Osteoblast (primary cell): ENCODE results near the gene GDNF. TPM values are rescaled to one million over a fixed set of nuclear protein-coding genes. Genes with fewer than 3 reads are reported as not detected.
A peak's percentile ranks its signal among the peaks of the same experiment; 100 is the strongest.

Experiments
- DNase-seq: peaks from one replicate; pipeline ENCODE4 v3.0.0; 2011; ENCODE audit warnings: low spot score, mixed read lengths; ENCODE audit not compliant: insufficient read length; ENCODE audit errors: missing footprints
- H2AFZ ChIP-seq: 2 replicates; pipeline ENCODE4 v1.6.0; 2011; ENCODE audit warnings: mild to moderate bottlenecking, low read length
- H3K27ac ChIP-seq: 2 replicates; pipeline ENCODE4 v1.5.1; 2011; ENCODE audit warnings: mild to moderate bottlenecking, low read depth, low read length, moderate library complexity
- H3K27me3 ChIP-seq: 2 replicates; pipeline ENCODE4 v1.6.0; 2012; ENCODE audit warnings: mild to moderate bottlenecking, control low read depth, inconsistent platforms, low read length, moderate library complexity; ENCODE audit not compliant: insufficient read depth
- H3K36me3 ChIP-seq: 2 replicates; pipeline ENCODE4 v1.5.1; 2011; ENCODE audit warnings: mild to moderate bottlenecking, low read length, control low read depth, moderate library complexity; ENCODE audit not compliant: insufficient read depth
- H3K4me1 ChIP-seq: 2 replicates; pipeline ENCODE4 v1.5.1; 2011; ENCODE audit warnings: mild to moderate bottlenecking, low read length, control low read depth, moderate library complexity; ENCODE audit not compliant: insufficient read depth
- H3K4me2 ChIP-seq: 2 replicates; pipeline ENCODE4 v1.6.0; 2011; ENCODE audit warnings: mild to moderate bottlenecking, low read length; ENCODE audit not compliant: insufficient read depth
- H3K4me3 ChIP-seq: fragments of 200-600 bp; sonication (generic); 3 replicates; pipeline ENCODE4 v1.5.1; 2012; ENCODE audit warnings: mild to moderate bottlenecking, low read length, inconsistent platforms; ENCODE audit not compliant: insufficient read depth
- H3K79me2 ChIP-seq: 2 replicates; pipeline ENCODE4 v1.6.0; 2012; ENCODE audit warnings: mild to moderate bottlenecking, low read length, control low read depth, inconsistent platforms; ENCODE audit not compliant: insufficient read depth
- H3K9me3 ChIP-seq: 2 replicates; pipeline ENCODE4 v1.5.1; 2011; ENCODE audit warnings: low read depth, low read length, control low read depth
- H4K20me1 ChIP-seq: 2 replicates; pipeline ENCODE4 v1.6.0; 2012; ENCODE audit warnings: mild to moderate bottlenecking, low read length, control low read depth; ENCODE audit not compliant: insufficient read depth
- total RNA-seq: library from RNA; depleted of rRNA; stranded (reverse); fragments of >200 nt; gene quantifications from 2 replicates; pipeline ENCODE4 v1.2.3, GENCODE V29; 2012
- TF ChIP-seq, protein P1 (sequence below): IDR thresholded peaks from 2 replicates; pipeline ENCODE4 v1.5.1; 2011; ENCODE audit warnings: mild to moderate bottlenecking, low read depth, low read length, moderate library complexity; ENCODE audit errors: extremely low read depth

GDNF gene
- total RNA-seq, 1 donor: 6.2 TPM

DNA sequence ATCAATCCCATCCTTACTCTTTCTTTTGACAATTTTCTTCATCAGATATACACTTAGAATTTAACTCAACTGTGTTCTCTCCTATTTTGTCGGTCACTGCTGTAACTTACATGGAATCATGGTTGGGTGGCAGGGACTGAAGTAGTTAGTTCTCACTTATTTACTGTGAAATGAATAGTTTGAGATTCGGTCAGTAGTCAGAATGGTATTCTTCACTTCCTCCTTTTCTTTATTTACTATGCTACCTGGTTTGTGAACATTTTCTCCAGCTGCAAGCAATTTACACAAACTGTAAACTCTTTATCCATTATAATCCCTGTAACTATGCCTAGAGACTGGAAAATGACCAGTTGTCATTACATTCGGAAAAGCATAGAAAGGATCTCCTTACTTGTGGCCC lies 41.5 kb upstream of the GDNF start:
- TF ChIP-seq, protein P1, sequence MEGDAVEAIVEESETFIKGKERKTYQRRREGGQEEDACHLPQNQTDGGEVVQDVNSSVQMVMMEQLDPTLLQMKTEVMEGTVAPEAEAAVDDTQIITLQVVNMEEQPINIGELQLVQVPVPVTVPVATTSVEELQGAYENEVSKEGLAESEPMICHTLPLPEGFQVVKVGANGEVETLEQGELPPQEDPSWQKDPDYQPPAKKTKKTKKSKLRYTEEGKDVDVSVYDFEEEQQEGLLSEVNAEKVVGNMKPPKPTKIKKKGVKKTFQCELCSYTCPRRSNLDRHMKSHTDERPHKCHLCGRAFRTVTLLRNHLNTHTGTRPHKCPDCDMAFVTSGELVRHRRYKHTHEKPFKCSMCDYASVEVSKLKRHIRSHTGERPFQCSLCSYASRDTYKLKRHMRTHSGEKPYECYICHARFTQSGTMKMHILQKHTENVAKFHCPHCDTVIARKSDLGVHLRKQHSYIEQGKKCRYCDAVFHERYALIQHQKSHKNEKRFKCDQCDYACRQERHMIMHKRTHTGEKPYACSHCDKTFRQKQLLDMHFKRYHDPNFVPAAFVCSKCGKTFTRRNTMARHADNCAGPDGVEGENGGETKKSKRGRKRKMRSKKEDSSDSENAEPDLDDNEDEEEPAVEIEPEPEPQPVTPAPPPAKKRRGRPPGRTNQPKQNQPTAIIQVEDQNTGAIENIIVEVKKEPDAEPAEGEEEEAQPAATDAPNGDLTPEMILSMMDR: no peak
- no peaks in the 10 kb centered on the region for H3K4me1 ChIP-seq
- no peaks in the 10 kb centered on the region for H4K20me1 ChIP-seq
- H3K79me2 ChIP-seq: no peaks in the 10 kb centered on the region
- H3K27me3 ChIP-seq: peaks cover 16% of the 10 kb centered on the region
- no peak overlapping the region for H3K4me3 ChIP-seq
- no peak overlapping the region for H3K4me2 ChIP-seq
- H2AFZ ChIP-seq: no peak overlapping the region
- H3K36me3 ChIP-seq: no peaks in the 10 kb centered on the region
- no peak overlapping the region for H3K27ac ChIP-seq
- H3K9me3 ChIP-seq: no peaks in the 10 kb centered on the region
- DNase-seq: no peak

DNA sequence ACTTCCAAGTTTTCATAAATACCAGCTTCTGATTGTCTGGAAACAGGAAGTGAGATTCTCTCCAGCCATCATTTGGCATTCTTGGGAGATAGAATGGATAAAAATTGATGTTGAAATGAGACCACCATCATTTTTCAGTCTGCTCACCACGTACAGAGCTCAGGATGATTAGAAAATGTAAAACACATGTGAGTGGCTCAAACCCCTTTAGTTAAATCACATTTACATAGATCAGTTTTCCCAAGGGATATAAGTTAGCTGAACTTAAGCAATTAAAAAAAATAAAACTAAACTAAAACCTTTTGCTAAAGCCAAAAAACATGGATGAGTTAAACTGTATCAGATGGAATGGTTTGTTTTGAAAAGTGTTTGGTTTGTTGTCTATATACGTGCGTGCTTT lies 37.1 kb upstream of the GDNF start:
- H3K4me2 ChIP-seq: no peak overlapping the region
- no peak overlapping the region for H2AFZ ChIP-seq
- H3K9me3 ChIP-seq: no peaks in the 10 kb centered on the region
- H3K27me3 ChIP-seq: peaks cover 16% of the 10 kb centered on the region
- no peaks in the 10 kb centered on the region for H3K36me3 ChIP-seq
- DNase-seq: no peak
- no peaks in the 10 kb centered on the region for H3K79me2 ChIP-seq
- H4K20me1 ChIP-seq: no peaks in the 10 kb centered on the region
- H3K27ac ChIP-seq: no peak overlapping the region
- no peak overlapping the region for H3K4me3 ChIP-seq
- TF ChIP-seq, protein P1: no peak
- H3K4me1 ChIP-seq: peaks cover 9% of the 10 kb centered on the region

- Histone ChIP-seq H3K36me3 (no peaks in the 10 kb centered on the region), H3K4me2 (no peak overlapping the region), H3K9me3 (no peaks in the 10 kb centered on the region), H3K4me1 (peaks cover 9% of the 10 kb centered on the region), H2AFZ (no peak overlapping the region), H3K27me3 (peaks cover 12% of the 10 kb centered on the region), H3K27ac (no peak overlapping the region), H3K79me2 (no peaks in the 10 kb centered on the region), H4K20me1 (no peaks in the 10 kb centered on the region), H3K4me3 (no peak overlapping the region)
- no peak for DNase-seq
- TF ChIP-seq, protein P1: no peak
These were observed 36.4 kb upstream of the GDNF start for GRCh38 chr5:37876245-37876644.

DNA sequence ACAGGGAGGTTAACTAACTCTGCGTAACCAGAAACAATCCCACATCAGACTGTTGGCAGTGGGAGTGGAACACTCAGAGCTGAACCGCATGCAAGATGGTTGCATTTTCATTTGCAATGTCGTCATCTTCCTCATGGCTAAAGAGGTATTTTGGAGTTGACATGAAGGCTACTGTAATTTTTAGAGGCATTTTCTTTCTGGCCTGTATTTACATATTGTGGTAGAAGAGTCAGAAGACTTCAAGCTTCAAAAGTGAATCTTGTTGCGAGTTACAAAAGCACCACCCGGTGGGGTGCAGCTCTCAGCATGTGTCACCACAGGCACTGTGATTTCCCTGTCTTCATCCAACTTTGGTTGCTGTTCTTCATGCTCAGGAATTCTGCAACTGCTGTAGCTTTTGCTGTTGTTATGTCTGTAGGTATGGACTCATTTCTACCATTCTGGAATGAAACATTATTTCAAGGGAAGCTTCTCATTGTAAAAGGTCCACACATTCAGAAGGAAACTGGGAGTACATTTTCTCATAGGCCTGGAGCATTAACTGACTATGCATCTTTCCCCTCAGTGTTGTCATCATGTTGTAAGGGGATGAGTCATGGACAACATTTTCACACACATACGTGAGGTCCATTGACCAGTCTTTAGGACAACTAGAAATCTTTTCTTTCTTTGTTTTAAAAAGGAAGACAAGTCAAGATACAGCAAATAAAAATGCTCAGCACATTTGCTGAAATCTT lies 35.4 kb upstream of the GDNF start:
- Histone ChIP-seq H2AFZ (no peak overlapping the region), H3K4me1 (peaks cover 9% of the 10 kb centered on the region), H3K79me2 (no peaks in the 10 kb centered on the region), H3K27me3 (peaks cover 7% of the 10 kb centered on the region), H3K9me3 (no peaks in the 10 kb centered on the region), H4K20me1 (no peaks in the 10 kb centered on the region), H3K36me3 (no peaks in the 10 kb centered on the region), H3K4me2 (no peak overlapping the region), H3K27ac (peak overlapping the region; percentile 47), H3K4me3 (no peak overlapping the region)
- TF ChIP-seq, protein P1: no peak
- DNase-seq: no peak
